ENCODE results near the gene CLDN14. TPM values are rescaled to one million over a fixed set of nuclear protein-coding genes. Genes with fewer than 3 reads are reported as not detected.

The CLDN14 gene
- total RNA-seq, result not detected in 2 replicates

- intact Hi-C loops (cut with micrococcal nuclease), result no loop called here
Measured at GRCh38 chr21:36479415-36480402, at the start of gene CLDN14. TSS of gene CLDN14 (minus strand) at chr21:36480122. CDS start at chr21:36461695, 18,427 bp downstream.

GRCh38 chr21:36528716-36529115 lies 48.8 kb upstream of the CLDN14 start:
- intact Hi-C loops (cut with micrococcal nuclease), result no loop called here

GRCh38 chr21:36527317-36527716 lies 47.4 kb upstream of the CLDN14 start:
- intact Hi-C loops (cut with micrococcal nuclease), result no loop called here

GRCh38 chr21:36526104-36526503 lies 46.2 kb upstream of the CLDN14 start:
- intact Hi-C loops (cut with micrococcal nuclease), result no loop called here

- intact Hi-C loops (cut with micrococcal nuclease), result no loop called here
Measured at GRCh38 chr21:36524477-36524876, 44.6 kb upstream of the CLDN14 start.

- intact Hi-C loops (cut with micrococcal nuclease), result no loop called here
Measured at GRCh38 chr21:36522219-36522808, 42.4 kb upstream of the CLDN14 start.

- intact Hi-C loops (cut with micrococcal nuclease), result no loop called here
Measured at GRCh38 chr21:36518883-36519492, 39.1 kb upstream of the CLDN14 start.

- intact Hi-C loops (cut with micrococcal nuclease), result no loop called here
Measured at GRCh38 chr21:36517366-36518075, 37.6 kb upstream of the CLDN14 start.

- intact Hi-C loops (cut with micrococcal nuclease), result no loop called here
Measured at GRCh38 chr21:36516281-36516680, 36.4 kb upstream of the CLDN14 start.

GRCh38 chr21:36513430-36513829 lies 33.5 kb upstream of the CLDN14 start:
- intact Hi-C loops (cut with micrococcal nuclease), result no loop called here

GRCh38 chr21:36512971-36513370 lies 33.0 kb upstream of the CLDN14 start:
- intact Hi-C loops (cut with micrococcal nuclease), result no loop called here

GRCh38 chr21:36511484-36512220 lies 31.7 kb upstream of the CLDN14 start:
- intact Hi-C loops (cut with micrococcal nuclease), result no loop called here

- intact Hi-C loops (cut with micrococcal nuclease), result no loop called here
Measured at GRCh38 chr21:36510911-36511310, 31.0 kb upstream of the CLDN14 start.

GRCh38 chr21:36509973-36510664 lies 30.2 kb upstream of the CLDN14 start:
- intact Hi-C loops (cut with micrococcal nuclease), result loop anchor here (10.0 kb wide), 1 partner anchor 75 kb away; no protein-coding TSS in a partner anchor

- intact Hi-C loops (cut with micrococcal nuclease), result loop anchor here (10.0 kb wide), 1 partner anchor 76 kb away; no protein-coding TSS in a partner anchor
Measured at GRCh38 chr21:36508948-36509347, 29.0 kb upstream of the CLDN14 start.

- intact Hi-C loops (cut with micrococcal nuclease), result loop anchor here (10.0 kb wide), 1 partner anchor 77 kb away; no protein-coding TSS in a partner anchor
Measured at GRCh38 chr21:36507397-36508018, 27.6 kb upstream of the CLDN14 start.

- intact Hi-C loops (cut with micrococcal nuclease), result loop anchor here (10.0 kb wide), 1 partner anchor 78 kb away; no protein-coding TSS in a partner anchor
Measured at GRCh38 chr21:36506482-36506881, 26.6 kb upstream of the CLDN14 start.

- intact Hi-C loops (cut with micrococcal nuclease), result loop anchor here (1.0 to 10.0 kb wide), 2 partner anchors 80 to 423 kb away; no protein-coding TSS in a partner anchor
Measured at GRCh38 chr21:36504067-36505058, 24.4 kb upstream of the CLDN14 start.
